Lower leg skin (tissue), 4 donors: ENCODE measurements around the gene ATAD3A. TPM values are rescaled to one million over a fixed set of nuclear protein-coding genes. Genes with fewer than 3 reads are reported as not detected.

ENCODE experiments used
- DNase-seq, 2 donors: peaks; one replicate each; pipeline ENCODE4 v3.0.0-alpha.2; 2019; ENCODE audit warnings: low spot score in 2 of 2
- H3K4me3 ChIP-seq: fragments of 200-600 bp; sonication (generic); 2 replicates; pipeline ENCODE4 v1.5.1; 2017; ENCODE audit warnings: mild to moderate bottlenecking, low read depth; ENCODE audit not compliant: poor library complexity, severe bottlenecking
- POLR2A ChIP-seq, 2 donors: fragments of 450-650 bp; IDR thresholded peaks; one replicate each; pipeline ENCODE4 v1.6.1; 2016 to 2017; ENCODE audit warnings: antibody characterized with exemption in 2 of 2, mild to moderate bottlenecking in 1 of 2, moderate library complexity in 1 of 2
- WGBS, 2 donors: methylation state at CpG; one replicate each; pipeline ENCODE4 v1.1.5; 2018; 5-methylcytosine and 5-hydroxymethylcytosine counted together
- intact Hi-C: fragments of 100-400 bp; cut with DNase I; formaldehyde crosslinking; loops from one replicate; pipeline ENCODE4 v1.15.0; 2023; ENCODE audit warnings: low total_unique reads
- total RNA-seq, 4 donors: library from RNA; depleted of rRNA; stranded (reverse); fragments of >200 nt; gene quantifications; one replicate each; pipeline ENCODE4 v1.1.0, GENCODE V29; 2016
- TF ChIP-seq, protein P1 (sequence below), 3 donors: fragments of 450-650 bp; IDR thresholded peaks; one replicate each; pipeline ENCODE4 v1.5.1; 2016; ENCODE audit warnings: antibody characterized with exemption in 3 of 3, mild to moderate bottlenecking in 3 of 3, moderate library complexity in 2 of 3

Gene ATAD3A
- total RNA-seq, 4 donors from 2014 or later = 23.2 to 33.3 (median 26.9) TPM

DNA sequence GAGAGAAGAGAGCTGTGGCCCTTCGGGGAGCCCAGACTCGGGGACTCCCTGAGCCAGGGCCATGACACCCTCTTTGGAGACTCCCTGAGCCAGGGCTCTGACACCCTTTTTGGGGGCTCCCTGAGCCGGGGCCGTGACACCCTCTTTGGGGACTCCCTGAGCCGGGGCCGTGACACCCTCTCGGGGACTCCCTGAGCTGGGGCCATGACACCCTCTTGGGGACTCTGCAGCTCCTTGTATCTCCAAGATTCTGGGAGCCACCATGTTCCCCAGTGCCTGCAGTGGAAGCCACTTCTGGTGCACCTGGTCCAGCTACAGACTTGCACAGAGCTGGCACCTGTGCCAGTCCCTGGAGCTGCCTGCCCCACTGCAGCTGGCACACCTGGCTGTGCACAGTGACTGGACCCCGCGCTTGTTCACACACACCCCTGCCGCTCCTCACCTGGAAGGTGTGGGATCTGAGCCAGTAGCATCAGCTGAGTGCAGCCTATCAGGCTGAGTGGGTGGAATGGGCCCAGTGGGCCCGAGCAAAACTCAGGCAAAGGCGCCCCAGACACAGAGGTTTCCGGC is 66.5 kb downstream of the ATAD3A start:
- DNase-seq = no peak
- no peak overlapping the region for H3K4me3 ChIP-seq
- intact Hi-C loops = no loop called here
- no peak for TF ChIP-seq POLR2A (IDR thresholded peaks at IDR 0.05)
- TF ChIP-seq, protein P1, sequence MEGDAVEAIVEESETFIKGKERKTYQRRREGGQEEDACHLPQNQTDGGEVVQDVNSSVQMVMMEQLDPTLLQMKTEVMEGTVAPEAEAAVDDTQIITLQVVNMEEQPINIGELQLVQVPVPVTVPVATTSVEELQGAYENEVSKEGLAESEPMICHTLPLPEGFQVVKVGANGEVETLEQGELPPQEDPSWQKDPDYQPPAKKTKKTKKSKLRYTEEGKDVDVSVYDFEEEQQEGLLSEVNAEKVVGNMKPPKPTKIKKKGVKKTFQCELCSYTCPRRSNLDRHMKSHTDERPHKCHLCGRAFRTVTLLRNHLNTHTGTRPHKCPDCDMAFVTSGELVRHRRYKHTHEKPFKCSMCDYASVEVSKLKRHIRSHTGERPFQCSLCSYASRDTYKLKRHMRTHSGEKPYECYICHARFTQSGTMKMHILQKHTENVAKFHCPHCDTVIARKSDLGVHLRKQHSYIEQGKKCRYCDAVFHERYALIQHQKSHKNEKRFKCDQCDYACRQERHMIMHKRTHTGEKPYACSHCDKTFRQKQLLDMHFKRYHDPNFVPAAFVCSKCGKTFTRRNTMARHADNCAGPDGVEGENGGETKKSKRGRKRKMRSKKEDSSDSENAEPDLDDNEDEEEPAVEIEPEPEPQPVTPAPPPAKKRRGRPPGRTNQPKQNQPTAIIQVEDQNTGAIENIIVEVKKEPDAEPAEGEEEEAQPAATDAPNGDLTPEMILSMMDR (IDR thresholded peaks at IDR 0.05) = no peak
- 70 to 71% methylated on average over 13 of the region's 13 CpGs for WGBS, 2 donors

GRCh38 chr1:1582585-1583346 is 70.8 kb downstream of the ATAD3A start:
- intact Hi-C loops = no loop called here
- DNase-seq = no peak
- TF ChIP-seq, protein P1 (IDR thresholded peaks at IDR 0.05) = no peak
- no peak for TF ChIP-seq POLR2A (IDR thresholded peaks at IDR 0.05)
- 79 to 80% methylated on average over 9 of the region's 9 CpGs for WGBS, 2 donors
- H3K4me3 ChIP-seq = no peak overlapping the region

DNA sequence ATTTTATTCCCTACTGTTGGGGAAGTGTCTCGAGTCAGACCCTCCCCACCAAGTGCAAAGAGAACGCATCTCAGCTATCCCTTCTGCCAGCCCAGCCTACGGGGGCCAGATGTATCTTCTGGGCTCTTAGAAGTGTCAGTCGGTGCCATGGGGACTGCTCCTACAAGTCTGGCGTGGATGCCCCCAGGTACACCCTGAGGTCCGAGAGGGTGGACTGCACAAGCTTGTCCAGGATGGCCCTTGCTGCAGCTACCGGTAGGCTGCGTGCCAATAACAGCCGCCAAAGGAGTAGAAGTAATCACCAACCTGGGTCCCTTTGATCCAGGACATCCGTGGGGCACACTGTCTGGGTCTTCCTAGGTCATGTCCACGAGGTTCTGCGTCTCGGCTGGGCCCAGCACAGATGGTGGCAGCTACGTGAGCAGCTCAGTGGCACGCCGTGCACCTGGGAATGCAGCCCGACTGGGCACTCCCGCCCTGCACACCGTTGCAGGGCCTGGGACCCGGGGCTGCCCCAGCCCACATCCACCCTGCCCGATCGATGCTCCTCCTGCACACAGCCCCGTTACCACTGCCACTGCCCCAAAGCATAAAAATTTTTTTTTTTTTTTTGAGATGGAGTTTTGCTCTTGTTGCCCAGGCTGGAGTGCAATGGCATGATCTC is 71.5 kb downstream of the ATAD3A start:
- TF ChIP-seq POLR2A (IDR thresholded peaks at IDR 0.05) = no peak
- intact Hi-C loops = no loop called here
- WGBS, 2 donors = 83 to 85% methylated on average over 23 of the region's 23 CpGs
- DNase-seq = no peak
- H3K4me3 ChIP-seq = no peak overlapping the region

Other genes starting within 250 kb of the ATAD3A start
- gene UBE2J2, start 238.3 kb upstream of the ATAD3A start, total RNA-seq = 10 to 100 TPM; 49.0 to 72.8 (median 54.0) TPM
- 1 to 10 TPM in 2 of 4 donors, under 1 TPM in 2; 0.84 to 5.3 (median 1.4) TPM for gene SCNN1D, start 231.7 kb upstream of the ATAD3A start, total RNA-seq
- 100 to 1,000 TPM in 3 of 4 donors, 10 to 100 TPM in 1; 98.8 to 189 (median 115) TPM for gene ACAP3, start 204.2 kb upstream of the ATAD3A start, total RNA-seq
- gene PUSL1, start 203.6 kb upstream of the ATAD3A start, total RNA-seq = 10 to 100 TPM; 42.3 to 62.1 (median 53.7) TPM
- 100 to 1,000 TPM; 101 to 185 (median 105) TPM for gene INTS11, start 187.5 kb upstream of the ATAD3A start, total RNA-seq
- 10 to 100 TPM; 51.0 to 62.9 (median 57.4) TPM for gene CPTP, start 187.4 kb upstream of the ATAD3A start, total RNA-seq
- 1 to 10 TPM in 2 of 4 donors, under 1 TPM in 2; 0.38 to 1.4 (median 0.79) TPM for gene TAS1R3, start 180.9 kb upstream of the ATAD3A start, total RNA-seq
- 100 to 1,000 TPM in 3 of 4 donors, 10 to 100 TPM in 1; 92.0 to 163 (median 113) TPM for gene DVL1, start 162.7 kb upstream of the ATAD3A start, total RNA-seq
- 10 to 100 TPM; 34.1 to 76.1 (median 35.9) TPM for gene MXRA8, start 153.6 kb upstream of the ATAD3A start, total RNA-seq
- gene AURKAIP1, start 137.0 kb upstream of the ATAD3A start, total RNA-seq = 100 to 1,000 TPM in 3 of 4 donors, 10 to 100 TPM in 1; 97.3 to 140 (median 114) TPM
- gene CCNL2, start 112.8 kb upstream of the ATAD3A start, total RNA-seq = 100 to 1,000 TPM; 122 to 249 (median 142) TPM
- gene MRPL20, start 104.9 kb upstream of the ATAD3A start, total RNA-seq = 100 to 1,000 TPM in 3 of 4 donors, 10 to 100 TPM in 1; 83.4 to 122 (median 106) TPM
- gene ANKRD65, start 90.9 kb upstream of the ATAD3A start, total RNA-seq = 10 to 100 TPM in 1 of 4 donors, 1 to 10 TPM in 3; 3.1 to 10.9 (median 6.2) TPM
- 10 to 100 TPM; 26.5 to 36.4 (median 30.1) TPM for gene VWA1, start 76.5 kb upstream of the ATAD3A start, total RNA-seq
- 1 to 10 TPM in 1 of 4 donors, under 1 TPM in 3; 0.17 to 2.1 (median 0.63) TPM for gene ATAD3C, start 62.5 kb upstream of the ATAD3A start, total RNA-seq
- gene ATAD3B, start 40.4 kb upstream of the ATAD3A start, total RNA-seq = 10 to 100 TPM; 13.0 to 40.3 (median 17.1) TPM
- 1 to 10 TPM in 2 of 4 donors, under 1 TPM in 1, not detected in 1; 0.57 to 2.6 (median 2.0) TPM for gene TMEM240, start 28.5 kb downstream of the ATAD3A start, total RNA-seq
- 100 to 1,000 TPM in 3 of 4 donors, 10 to 100 TPM in 1; 96.4 to 163 (median 123) TPM for gene SSU72, start 62.7 kb downstream of the ATAD3A start, total RNA-seq
- gene FNDC10, start 88.0 kb downstream of the ATAD3A start, total RNA-seq = 10 to 100 TPM; 10.5 to 18.9 (median 13.3) TPM
- 100 to 1,000 TPM; 117 to 216 (median 138) TPM for gene MIB2, start 103.3 kb downstream of the ATAD3A start, total RNA-seq
- 1 to 10 TPM; 2.1 to 3.9 (median 3.2) TPM for gene MMP23B, start 120.0 kb downstream of the ATAD3A start, total RNA-seq
- 10 to 100 TPM; 19.4 to 42.3 (median 21.8) TPM for gene CDK11B, start 146.8 kb downstream of the ATAD3A start, total RNA-seq
- gene SLC35E2B, start 180.6 kb downstream of the ATAD3A start, total RNA-seq = 10 to 100 TPM; 16.1 to 48.4 (median 31.4) TPM
- gene CDK11A, start 212.2 kb downstream of the ATAD3A start, total RNA-seq = 10 to 100 TPM; 18.1 to 56.9 (median 27.7) TPM